ENCODE data around the gene MAEA.

The MAEA gene

GRCh38 chr4:1289207-1290164, at the start of gene MAEA:
TSS of gene MAEA (plus strand) at chr4:1289891. CDS start at chr4:1289914, 23 bp downstream.
- DNase-seq (ENCODE audit: low read depth in 2 of 2): peak; percentile 94 to 95

- no peak for DNase-seq (ENCODE audit: low read depth in 2 of 2)
Observed at GRCh38 chr4:1239950-1240307, 49.8 kb upstream of the MAEA start.

GRCh38 chr4:1240721-1241465, 48.8 kb upstream of the MAEA start:
- no peak for DNase-seq (ENCODE audit: low read depth in 2 of 2)

- no peak for DNase-seq (ENCODE audit: low read depth in 2 of 2)
Observed at GRCh38 chr4:1241466-1241935, 48.2 kb upstream of the MAEA start.

- no peak for DNase-seq (ENCODE audit: low read depth in 2 of 2)
Observed at GRCh38 chr4:1241936-1242505, 47.7 kb upstream of the MAEA start.

- DNase-seq (ENCODE audit: low read depth in 2 of 2): no peak
Observed at GRCh38 chr4:1242506-1243450, 46.9 kb upstream of the MAEA start.

- DNase-seq (ENCODE audit: low read depth in 2 of 2): no peak
Observed at GRCh38 chr4:1243451-1244080, 46.1 kb upstream of the MAEA start.

GRCh38 chr4:1244081-1244977, 45.4 kb upstream of the MAEA start:
- no peak for DNase-seq (ENCODE audit: low read depth in 2 of 2)

GRCh38 chr4:1244978-1245471, 44.7 kb upstream of the MAEA start:
- DNase-seq (ENCODE audit: low read depth in 2 of 2): no peak

- no peak for DNase-seq (ENCODE audit: low read depth in 2 of 2)
Observed at GRCh38 chr4:1245481-1246051, 44.1 kb upstream of the MAEA start.

- no peak for DNase-seq (ENCODE audit: low read depth in 2 of 2)
Observed at GRCh38 chr4:1246111-1246881, 43.4 kb upstream of the MAEA start.

GRCh38 chr4:1246901-1247863, 42.5 kb upstream of the MAEA start:
- no peak for DNase-seq (ENCODE audit: low read depth in 2 of 2)

- DNase-seq (ENCODE audit: low read depth in 2 of 2): no peak
Observed at GRCh38 chr4:1247864-1248244, 41.8 kb upstream of the MAEA start.

GRCh38 chr4:1248245-1249147, 41.2 kb upstream of the MAEA start, which contains the start of gene CTBP1:
TSS of gene CTBP1 (minus strand) at chr4:1249130. CDS start at chr4:1241331, 7,799 bp downstream.
- DNase-seq (ENCODE audit: low read depth in 2 of 2): peak; percentile 65 to 68

GRCh38 chr4:1249148-1249730, 40.5 kb upstream of the MAEA start:
- DNase-seq (ENCODE audit: low read depth in 2 of 2): peak; percentile 72 to 75

All from activated CD4-positive, alpha-beta T cell treated with anti-CD3 and anti-CD28 coated beads for 24 hours (primary cell).